ENCODE data around the gene SLC4A11.

Gene SLC4A11

GRCh38 chr20:3245711-3246110 lies 6.7 kb upstream of the SLC4A11 start:
- no peak for DNase-seq

- no peak for DNase-seq
Measured at GRCh38 chr20:3245156-3245555, 6.2 kb upstream of the SLC4A11 start.

- DNase-seq = no peak
Measured at GRCh38 chr20:3244613-3245012, 5.6 kb upstream of the SLC4A11 start.

- DNase-seq = no peak
Measured at GRCh38 chr20:3243718-3244358, 4.8 kb upstream of the SLC4A11 start.

GRCh38 chr20:3242172-3242692 lies 3.2 kb upstream of the SLC4A11 start:
- DNase-seq = no peak

- DNase-seq = no peak
Measured at GRCh38 chr20:3240776-3241363, 1.9 kb upstream of the SLC4A11 start.

- DNase-seq = no peak
Measured at GRCh38 chr20:3239867-3240775, 1.1 kb upstream of the SLC4A11 start.

GRCh38 chr20:3238616-3239025 lies 369 bp downstream of the SLC4A11 start:
- DNase-seq = no peak

- DNase-seq = no peak
Measured at GRCh38 chr20:3237958-3238615, 903 bp downstream of the SLC4A11 start.

GRCh38 chr20:3237011-3237957 lies 1.7 kb downstream of the SLC4A11 start:
- no peak for DNase-seq

GRCh38 chr20:3235666-3236324 lies 3.2 kb downstream of the SLC4A11 start:
- DNase-seq = no peak

GRCh38 chr20:3233991-3234498 lies 4.9 kb downstream of the SLC4A11 start:
- no peak for DNase-seq

GRCh38 chr20:3233131-3233990 lies 5.6 kb downstream of the SLC4A11 start:
- DNase-seq = no peak

GRCh38 chr20:3231889-3232588 lies 7.0 kb downstream of the SLC4A11 start:
- DNase-seq = no peak

GRCh38 chr20:3231116-3231515 lies 7.9 kb downstream of the SLC4A11 start:
- no peak for DNase-seq

GRCh38 chr20:3229798-3230197 lies 9.2 kb downstream of the SLC4A11 start:
- DNase-seq = no peak

- no peak for DNase-seq
Measured at GRCh38 chr20:3229158-3229557, 9.8 kb downstream of the SLC4A11 start.

GRCh38 chr20:3228750-3229032 lies 10.3 kb downstream of the SLC4A11 start:
- DNase-seq = no peak

- no peak for DNase-seq
Measured at GRCh38 chr20:3227936-3228749, 10.8 kb downstream of the SLC4A11 start.
